ENCODE results near the gene ACKR2. TPM values are rescaled to one million over a fixed set of nuclear protein-coding genes. Genes with fewer than 3 reads are reported as not detected.

The ACKR2 gene
- total RNA-seq, 1 donor from 2014 or later, result 1.2 TPM

DNA sequence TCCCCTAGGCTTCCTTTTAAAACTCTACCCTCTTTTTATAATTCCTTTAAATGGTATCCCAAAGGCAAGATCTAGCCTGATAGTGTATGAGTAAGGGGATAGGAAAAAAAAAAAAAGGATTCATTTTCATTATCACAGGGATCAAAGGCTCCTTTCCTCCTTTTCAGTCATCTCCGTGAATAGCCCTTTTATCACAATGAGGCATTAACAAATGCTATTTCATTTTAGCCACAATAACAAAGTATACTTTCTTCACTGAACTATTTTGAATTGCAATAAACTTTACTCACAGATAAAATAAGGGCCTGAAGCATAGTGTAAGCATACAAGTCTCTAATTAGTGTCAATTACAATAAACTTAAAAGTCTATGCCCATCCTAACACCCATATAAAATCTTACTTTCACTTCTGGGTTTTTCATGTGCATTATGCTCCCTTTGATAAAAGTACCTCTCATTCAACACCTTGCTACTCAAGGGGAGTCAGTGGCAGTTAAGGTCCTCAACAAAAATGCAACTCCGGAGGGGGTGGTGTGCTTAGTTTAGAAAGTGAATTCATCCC is 13.5 kb upstream of the ACKR2 start:
- Mint-ChIP-seq H3K27me3 (ENCODE audit: low read depth) (no peaks in the 10 kb centered on the region), H3K4me1 (peaks cover 20% of the 10 kb centered on the region), H3K27ac (no peak overlapping the region), H3K4me3 (no peak overlapping the region), H3K9me3 (no peaks in the 10 kb centered on the region), H3K36me3 (peaks cover 19% of the 10 kb centered on the region)
- TF ChIP-seq, protein P1, sequence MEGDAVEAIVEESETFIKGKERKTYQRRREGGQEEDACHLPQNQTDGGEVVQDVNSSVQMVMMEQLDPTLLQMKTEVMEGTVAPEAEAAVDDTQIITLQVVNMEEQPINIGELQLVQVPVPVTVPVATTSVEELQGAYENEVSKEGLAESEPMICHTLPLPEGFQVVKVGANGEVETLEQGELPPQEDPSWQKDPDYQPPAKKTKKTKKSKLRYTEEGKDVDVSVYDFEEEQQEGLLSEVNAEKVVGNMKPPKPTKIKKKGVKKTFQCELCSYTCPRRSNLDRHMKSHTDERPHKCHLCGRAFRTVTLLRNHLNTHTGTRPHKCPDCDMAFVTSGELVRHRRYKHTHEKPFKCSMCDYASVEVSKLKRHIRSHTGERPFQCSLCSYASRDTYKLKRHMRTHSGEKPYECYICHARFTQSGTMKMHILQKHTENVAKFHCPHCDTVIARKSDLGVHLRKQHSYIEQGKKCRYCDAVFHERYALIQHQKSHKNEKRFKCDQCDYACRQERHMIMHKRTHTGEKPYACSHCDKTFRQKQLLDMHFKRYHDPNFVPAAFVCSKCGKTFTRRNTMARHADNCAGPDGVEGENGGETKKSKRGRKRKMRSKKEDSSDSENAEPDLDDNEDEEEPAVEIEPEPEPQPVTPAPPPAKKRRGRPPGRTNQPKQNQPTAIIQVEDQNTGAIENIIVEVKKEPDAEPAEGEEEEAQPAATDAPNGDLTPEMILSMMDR (IDR thresholded peaks at IDR 0.05; ENCODE audit: unreplicated experiment), result no peak
- no peak for DNase-seq (ENCODE audit: low spot score in 2 of 2, unreplicated experiment in 2 of 2)

DNA sequence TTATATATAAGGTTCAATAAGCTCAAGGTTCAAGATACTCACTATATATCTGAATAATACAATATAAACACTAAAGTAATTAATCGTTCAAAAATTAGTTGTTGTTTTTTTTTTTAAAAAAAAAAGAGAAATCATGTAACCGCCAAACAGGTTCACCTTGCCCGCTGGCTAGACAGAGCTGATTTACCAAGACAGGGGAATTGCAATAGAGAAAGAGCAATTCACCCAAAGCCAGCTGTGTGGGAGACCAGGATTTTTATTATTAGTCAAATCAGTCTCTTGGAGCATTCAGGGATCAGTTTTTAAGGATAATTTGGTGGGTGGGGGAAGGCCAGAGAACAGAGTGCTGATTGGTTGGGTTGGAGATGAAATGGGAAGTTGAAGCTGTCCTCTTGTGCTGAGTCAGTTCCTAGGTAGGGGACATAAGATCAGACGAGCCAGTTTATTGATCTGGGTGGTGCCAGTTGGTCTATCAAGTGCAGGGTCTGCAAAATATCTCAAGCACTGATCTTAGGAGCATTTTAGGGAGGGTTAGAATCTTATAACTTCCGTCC is 12.8 kb upstream of the ACKR2 start:
- peaks cover 22% of the 10 kb centered on the region for H3K4me1 Mint-ChIP-seq
- peak overlapping the region; percentile 47 for H3K27ac Mint-ChIP-seq
- H3K4me3 Mint-ChIP-seq, result no peak overlapping the region
- DNase-seq (ENCODE audit: low spot score in 2 of 2, unreplicated experiment in 2 of 2), result no peak
- TF ChIP-seq, protein P1 (IDR thresholded peaks at IDR 0.05; ENCODE audit: unreplicated experiment), result no peak
- H3K27me3 Mint-ChIP-seq (ENCODE audit: low read depth), result no peaks in the 10 kb centered on the region
- no peaks in the 10 kb centered on the region for H3K9me3 Mint-ChIP-seq
- peaks cover 18% of the 10 kb centered on the region for H3K36me3 Mint-ChIP-seq

DNA sequence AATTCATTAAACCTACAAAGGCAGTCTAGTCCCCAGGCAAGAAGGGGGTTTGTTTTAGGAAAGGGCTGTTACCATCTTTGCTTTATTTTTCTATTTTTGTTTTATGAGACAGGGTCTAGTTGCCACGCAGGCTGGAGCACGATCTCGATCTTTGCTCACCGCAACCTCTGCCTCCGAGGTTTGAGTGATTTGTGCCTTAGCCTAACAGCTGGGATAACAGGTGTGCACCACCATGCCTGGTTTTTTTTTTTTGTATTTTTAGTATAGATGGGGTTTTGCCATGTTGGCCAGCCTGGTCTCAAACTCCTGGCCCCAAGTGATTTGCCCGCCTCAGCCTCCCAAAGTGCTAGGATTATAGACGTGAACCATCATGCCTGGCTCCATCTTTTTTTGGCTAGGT is 9.9 kb upstream of the ACKR2 start:
- Mint-ChIP-seq H3K27ac (peak overlapping the region; percentile 47), H3K36me3 (peaks cover 11% of the 10 kb centered on the region), H3K4me1 (peaks cover 36% of the 10 kb centered on the region), H3K9me3 (no peaks in the 10 kb centered on the region), H3K4me3 (no peak overlapping the region), H3K27me3 (ENCODE audit: low read depth) (no peaks in the 10 kb centered on the region)
- TF ChIP-seq, protein P1 (IDR thresholded peaks at IDR 0.05; ENCODE audit: unreplicated experiment), result no peak
- no peak for DNase-seq (ENCODE audit: low spot score in 2 of 2, unreplicated experiment in 2 of 2)

DNA sequence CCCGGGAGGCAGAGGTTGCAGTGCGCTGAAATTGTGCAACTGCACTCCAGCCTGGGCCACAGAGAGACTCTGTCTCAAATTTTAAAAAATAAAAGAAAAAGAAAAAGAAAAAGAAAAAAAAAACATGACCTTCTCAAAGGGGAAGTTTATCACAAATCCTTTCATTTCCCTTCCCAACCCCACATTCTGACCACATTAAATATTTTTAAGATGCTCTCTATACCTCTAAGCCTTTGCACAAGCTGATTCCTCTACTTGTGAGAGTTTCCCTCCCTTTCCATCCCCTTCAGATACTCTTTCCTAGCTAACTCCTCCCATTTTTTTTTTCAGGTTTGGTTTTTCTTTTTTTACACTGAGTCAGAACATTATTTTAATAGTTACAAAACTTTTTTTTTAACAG is 9.0 kb upstream of the ACKR2 start:
- Mint-ChIP-seq H3K9me3 (no peaks in the 10 kb centered on the region), H3K4me3 (no peak overlapping the region), H3K4me1 (peaks cover 43% of the 10 kb centered on the region), H3K27ac (peak overlapping the region; percentile 27), H3K27me3 (ENCODE audit: low read depth) (peaks cover 2% of the 10 kb centered on the region), H3K36me3 (peaks cover 11% of the 10 kb centered on the region)
- TF ChIP-seq, protein P1 (IDR thresholded peaks at IDR 0.05; ENCODE audit: unreplicated experiment), result no peak
- DNase-seq (ENCODE audit: low spot score in 2 of 2, unreplicated experiment in 2 of 2), result no peak

DNA sequence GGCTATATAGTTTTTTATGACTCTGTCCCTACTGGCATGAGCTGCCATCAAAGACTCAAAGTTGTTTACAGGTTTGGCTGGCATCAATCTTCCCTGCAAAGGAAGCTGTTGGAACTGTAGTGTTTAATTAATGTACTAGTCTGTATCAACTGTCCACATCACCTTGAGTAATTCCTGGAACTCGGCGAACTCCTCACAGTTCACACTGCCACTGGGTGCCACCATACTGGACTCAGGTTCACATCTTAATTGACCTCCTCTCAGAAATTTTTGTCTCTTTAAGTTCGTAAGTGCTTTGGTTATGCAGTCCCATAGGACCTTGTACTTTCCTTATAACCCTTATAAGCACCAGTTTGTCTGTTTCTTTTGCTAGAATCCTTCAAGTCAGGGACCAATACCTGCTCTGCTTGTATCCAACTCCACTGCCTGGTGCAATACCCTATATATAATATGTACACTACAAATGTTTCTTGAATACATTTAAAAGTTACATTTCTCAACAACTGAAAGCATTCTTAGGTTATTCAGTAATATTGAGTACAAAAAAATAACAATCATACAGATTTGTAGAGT is 8.1 kb upstream of the ACKR2 start:
- TF ChIP-seq, protein P1 (IDR thresholded peaks at IDR 0.05; ENCODE audit: unreplicated experiment), result no peak
- DNase-seq (ENCODE audit: low spot score in 2 of 2, unreplicated experiment in 2 of 2), result no peak
- Mint-ChIP-seq H3K27me3 (ENCODE audit: low read depth) (peaks cover 10% of the 10 kb centered on the region), H3K36me3 (peaks cover 8% of the 10 kb centered on the region), H3K4me3 (no peak overlapping the region), H3K9me3 (no peaks in the 10 kb centered on the region), H3K4me1 (peaks cover 43% of the 10 kb centered on the region), H3K27ac (peak overlapping the region; percentile 15)

Measured in mesothelial cell of epicardium (in vitro differentiated cells).